HEK293 (cell line): ENCODE measurements around the gene FKRP.

Source experiments
- CTCF ChIA-PET: fragments of 350-600 bp; formaldehyde crosslinking; extraction: SDS; loops from one replicate; lab custom pipeline; 2021; ENCODE audit warnings: antibody characterized with exemption; lab: Yijun Ruan, JAX
- POLR2A ChIA-PET: fragments of 300-600 bp; formaldehyde crosslinking; extraction: SDS; loops from one replicate; lab custom pipeline; 2020; ENCODE audit warnings: antibody characterized with exemption, inconsistent platforms; lab: Yijun Ruan, JAX
- H3K27ac ChIP-seq: fragments of 200-500 bp; sonication (Bioruptor generic); 2 replicates; pipeline ENCODE4 v1.5.1; 2014; ENCODE audit warnings: low read depth, low read length, control low read depth, inconsistent platforms; ENCODE audit errors: extremely low read depth
- H3K36me3 ChIP-seq, 2 experiments: fragments of 200-500 bp in 1 of 2; sonication (Bioruptor generic) in 1 of 2; 1 replicate in 1 of 2; 2 replicates in 1 of 2; pipeline ENCODE4 v1.5.1; 2014 to 2017; ENCODE audit warnings: inconsistent platforms in 2 of 2, low read length in 2 of 2; ENCODE audit not compliant: control insufficient read depth in 2 of 2, insufficient read depth in 1 of 2
- H3K4me1 ChIP-seq: fragments of 200-500 bp; sonication (Bioruptor generic); 2 replicates; pipeline ENCODE4 v1.5.1; 2014; ENCODE audit warnings: mild to moderate bottlenecking, low read length, inconsistent platforms; ENCODE audit not compliant: control insufficient read depth, insufficient read depth
- H3K4me3 ChIP-seq: 2 replicates; pipeline ENCODE4 v1.5.1; 2011; ENCODE audit warnings: low read depth, mild to moderate bottlenecking, control low read depth, low read length, moderate library complexity
- H3K9me3 ChIP-seq: fragments of 200-500 bp; sonication (Bioruptor generic); 2 replicates; pipeline ENCODE4 v1.5.1; 2014; ENCODE audit warnings: low read depth, low read length, inconsistent platforms; ENCODE audit not compliant: control insufficient read depth, insufficient read depth
- KLF10 ChIP-seq: fragments of 450-650 bp; IDR thresholded peaks from 2 replicates; pipeline ENCODE4 v1.5.1; 2018; ENCODE audit warnings: missing biosample characterization, mild to moderate bottlenecking, missing genetic modification characterization
- ZNF202 ChIP-seq: fragments of 450-650 bp; formaldehyde crosslinking; IDR thresholded peaks from 2 replicates; pipeline ENCODE4 v1.5.1; 2016; ENCODE audit warnings: missing biosample characterization, missing genetic modification characterization, borderline replicate concordance
- ZNF223 ChIP-seq: fragments of 450-650 bp; formaldehyde crosslinking; IDR thresholded peaks from 2 replicates; pipeline ENCODE4 v1.5.1; 2016; ENCODE audit warnings: missing biosample characterization, missing genetic modification characterization
- ZNF23 ChIP-seq: fragments of 450-650 bp; formaldehyde crosslinking; IDR thresholded peaks from 2 replicates; pipeline ENCODE4 v1.5.1; 2016; ENCODE audit warnings: missing biosample characterization, missing genetic modification characterization, borderline replicate concordance
- ZNF266 ChIP-seq: fragments of 450-650 bp; formaldehyde crosslinking; IDR thresholded peaks from 2 replicates; pipeline ENCODE4 v1.5.1; 2016; ENCODE audit warnings: missing biosample characterization, missing genetic modification characterization, low read depth
- ZNF366 ChIP-seq: fragments of 450-650 bp; formaldehyde crosslinking; conservative IDR thresholded peaks from 2 replicates; pipeline ENCODE4 v1.5.1; 2016; ENCODE audit warnings: missing biosample characterization, missing genetic modification characterization
- ZNF394 ChIP-seq: fragments of 450-650 bp; formaldehyde crosslinking; IDR thresholded peaks from 2 replicates; pipeline ENCODE4 v1.5.1; 2016; ENCODE audit warnings: missing biosample characterization, missing genetic modification characterization, mild to moderate bottlenecking, moderate library complexity, borderline replicate concordance
- ZNF544 ChIP-seq: fragments of 450-650 bp; formaldehyde crosslinking; IDR thresholded peaks from 2 replicates; pipeline ENCODE4 v1.5.0; 2017; ENCODE audit warnings: missing biosample characterization, missing genetic modification characterization
- ZNF701 ChIP-seq: fragments of 450-650 bp; formaldehyde crosslinking; IDR thresholded peaks from 2 replicates; pipeline ENCODE4 v1.5.1; 2016; ENCODE audit warnings: missing biosample characterization, missing genetic modification characterization
- ZNF777 ChIP-seq: fragments of 450-650 bp; formaldehyde crosslinking; IDR thresholded peaks from 2 replicates; pipeline ENCODE4 v1.5.1; 2017; ENCODE audit warnings: missing biosample characterization, missing genetic modification characterization, borderline replicate concordance
- ZNF837 ChIP-seq: fragments of 450-650 bp; formaldehyde crosslinking; IDR thresholded peaks from 2 replicates; pipeline ENCODE4 v1.5.1; 2016; ENCODE audit warnings: missing biosample characterization, missing genetic modification characterization
- ZSCAN30 ChIP-seq: fragments of 450-650 bp; IDR thresholded peaks from 2 replicates; pipeline ENCODE4 v1.5.1; 2018; ENCODE audit warnings: missing biosample characterization, mild to moderate bottlenecking, missing genetic modification characterization, moderate library complexity
- TF ChIP-seq, protein P1 (sequence below): fragments of 450-650 bp; formaldehyde crosslinking; IDR thresholded peaks from 2 replicates; pipeline ENCODE4 v1.5.1; 2016; ENCODE audit warnings: missing biosample characterization, missing genetic modification characterization
- TF ChIP-seq, protein P2 (sequence below): fragments of 450-650 bp; IDR thresholded peaks from 2 replicates; pipeline ENCODE4 v1.5.1; 2018; ENCODE audit warnings: missing biosample characterization, mild to moderate bottlenecking, missing genetic modification characterization
- TF ChIP-seq, protein P3 (sequence below): fragments of 450-650 bp; formaldehyde crosslinking; IDR thresholded peaks from 2 replicates; pipeline ENCODE4 v1.5.1; 2016; ENCODE audit warnings: missing biosample characterization, missing genetic modification characterization, borderline replicate concordance
- TF ChIP-seq, protein P4 (sequence below): fragments of 450-650 bp; formaldehyde crosslinking; IDR thresholded peaks from 2 replicates; pipeline ENCODE4 v1.5.1; 2017; ENCODE audit warnings: missing biosample characterization, missing genetic modification characterization
- TF ChIP-seq, protein P5 (sequence below): fragments of 450-650 bp; formaldehyde crosslinking; IDR thresholded peaks from 2 replicates; pipeline ENCODE4 v1.5.1; 2016; ENCODE audit warnings: missing biosample characterization, missing genetic modification characterization
- TF ChIP-seq, protein P6 (sequence below): fragments of 450-650 bp; formaldehyde crosslinking; IDR thresholded peaks from 2 replicates; pipeline ENCODE4 v1.5.1; 2017; ENCODE audit warnings: missing biosample characterization, missing genetic modification characterization
- TF ChIP-seq, protein P7 (sequence below): fragments of 450-650 bp; formaldehyde crosslinking; IDR thresholded peaks from 2 replicates; pipeline ENCODE4 v1.5.1; 2017; ENCODE audit warnings: missing biosample characterization, missing genetic modification characterization
- TF ChIP-seq, protein P8 (sequence below): fragments of 450-650 bp; formaldehyde crosslinking; IDR thresholded peaks from 2 replicates; pipeline ENCODE4 v1.5.1; 2016; ENCODE audit warnings: missing biosample characterization, missing genetic modification characterization, borderline replicate concordance

FKRP gene

DNA sequence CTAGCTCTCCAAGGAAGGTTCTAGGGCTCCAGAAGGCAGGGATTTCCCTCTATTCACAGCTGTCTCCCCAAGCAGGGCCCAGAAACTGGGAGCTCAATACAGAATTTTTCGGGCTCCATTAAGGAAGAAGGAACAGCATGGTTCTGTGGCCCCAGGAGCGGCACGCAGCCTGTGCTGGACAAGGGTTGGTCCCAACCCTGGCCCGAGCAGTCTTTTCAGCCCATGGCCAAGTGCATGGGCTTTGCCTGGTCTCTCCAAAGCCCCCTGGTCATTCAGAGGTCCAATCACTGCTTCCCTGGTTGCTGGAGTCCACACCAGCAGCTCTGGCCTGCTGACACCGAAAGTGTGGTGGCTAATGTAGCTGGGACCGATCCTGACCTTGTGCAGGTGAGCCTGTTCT is 22.4 kb upstream of the FKRP start:
- Histone ChIP-seq H3K36me3 (peaks cover 29 to 94% of the 10 kb centered on the region in 2 experiments; a peak in 2 of 3 replicates), H3K4me1 (no peaks in the 10 kb centered on the region), H3K4me3 (no peak overlapping the region), H3K27ac (no peak overlapping the region), H3K9me3 (no peaks in the 10 kb centered on the region)
- POLR2A ChIA-PET = interaction anchor here (0.6 kb wide), 1 partner anchor 31 kb away, joined by 3 read pairs; no protein-coding TSS in a partner anchor
- CTCF ChIA-PET = interaction anchor here (0.7 to 0.8 kb wide), 2 partner anchors 8 to 18 kb away, joined by 3 to 8 read pairs; no protein-coding TSS in a partner anchor
- TF ChIP-seq ZNF394 (tag by site-specific recombination) (no peak), ZNF701 (tag by site-specific recombination) (no peak), KLF10 (tag by site-specific recombination) (no peak), ZNF837 (no peak), ZNF223 (tag by site-specific recombination) (no peak), ZSCAN30 (tag by site-specific recombination) (no peak), ZNF366 (tag by site-specific recombination) (no peak), ZNF266 (tag by site-specific recombination) (no peak), ZNF23 (tag by site-specific recombination) (no peak), ZNF544 (no peak), ZNF777 (no peak), ZNF202 (tag by site-specific recombination) (no peak)
- TF ChIP-seq, protein P1, sequence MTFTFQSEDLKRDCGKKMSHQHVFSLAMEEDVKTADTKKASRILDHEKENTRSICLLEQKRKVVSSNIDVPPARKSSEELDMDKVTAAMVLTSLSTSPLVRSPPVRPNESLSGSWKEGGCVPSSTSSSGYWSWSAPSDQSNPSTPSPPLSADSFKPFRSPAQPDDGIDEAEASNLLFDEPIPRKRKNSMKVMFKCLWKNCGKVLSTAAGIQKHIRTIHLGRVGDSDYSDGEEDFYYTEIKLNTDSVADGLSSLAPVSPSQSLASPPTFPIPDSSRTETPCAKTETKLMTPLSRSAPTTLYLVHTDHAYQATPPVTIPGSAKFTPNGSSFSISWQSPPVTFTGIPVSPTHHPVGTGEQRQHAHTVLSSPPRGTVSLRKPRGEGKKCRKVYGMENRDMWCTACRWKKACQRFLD = no peak
- TF ChIP-seq, protein P2, sequence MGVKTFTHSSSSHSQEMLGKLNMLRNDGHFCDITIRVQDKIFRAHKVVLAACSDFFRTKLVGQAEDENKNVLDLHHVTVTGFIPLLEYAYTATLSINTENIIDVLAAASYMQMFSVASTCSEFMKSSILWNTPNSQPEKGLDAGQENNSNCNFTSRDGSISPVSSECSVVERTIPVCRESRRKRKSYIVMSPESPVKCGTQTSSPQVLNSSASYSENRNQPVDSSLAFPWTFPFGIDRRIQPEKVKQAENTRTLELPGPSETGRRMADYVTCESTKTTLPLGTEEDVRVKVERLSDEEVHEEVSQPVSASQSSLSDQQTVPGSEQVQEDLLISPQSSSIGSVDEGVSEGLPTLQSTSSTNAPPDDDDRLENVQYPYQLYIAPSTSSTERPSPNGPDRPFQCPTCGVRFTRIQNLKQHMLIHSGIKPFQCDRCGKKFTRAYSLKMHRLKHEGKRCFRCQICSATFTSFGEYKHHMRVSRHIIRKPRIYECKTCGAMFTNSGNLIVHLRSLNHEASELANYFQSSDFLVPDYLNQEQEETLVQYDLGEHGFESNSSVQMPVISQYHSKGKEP (tag by site-specific recombination) = no peak
- TF ChIP-seq, protein P3, sequence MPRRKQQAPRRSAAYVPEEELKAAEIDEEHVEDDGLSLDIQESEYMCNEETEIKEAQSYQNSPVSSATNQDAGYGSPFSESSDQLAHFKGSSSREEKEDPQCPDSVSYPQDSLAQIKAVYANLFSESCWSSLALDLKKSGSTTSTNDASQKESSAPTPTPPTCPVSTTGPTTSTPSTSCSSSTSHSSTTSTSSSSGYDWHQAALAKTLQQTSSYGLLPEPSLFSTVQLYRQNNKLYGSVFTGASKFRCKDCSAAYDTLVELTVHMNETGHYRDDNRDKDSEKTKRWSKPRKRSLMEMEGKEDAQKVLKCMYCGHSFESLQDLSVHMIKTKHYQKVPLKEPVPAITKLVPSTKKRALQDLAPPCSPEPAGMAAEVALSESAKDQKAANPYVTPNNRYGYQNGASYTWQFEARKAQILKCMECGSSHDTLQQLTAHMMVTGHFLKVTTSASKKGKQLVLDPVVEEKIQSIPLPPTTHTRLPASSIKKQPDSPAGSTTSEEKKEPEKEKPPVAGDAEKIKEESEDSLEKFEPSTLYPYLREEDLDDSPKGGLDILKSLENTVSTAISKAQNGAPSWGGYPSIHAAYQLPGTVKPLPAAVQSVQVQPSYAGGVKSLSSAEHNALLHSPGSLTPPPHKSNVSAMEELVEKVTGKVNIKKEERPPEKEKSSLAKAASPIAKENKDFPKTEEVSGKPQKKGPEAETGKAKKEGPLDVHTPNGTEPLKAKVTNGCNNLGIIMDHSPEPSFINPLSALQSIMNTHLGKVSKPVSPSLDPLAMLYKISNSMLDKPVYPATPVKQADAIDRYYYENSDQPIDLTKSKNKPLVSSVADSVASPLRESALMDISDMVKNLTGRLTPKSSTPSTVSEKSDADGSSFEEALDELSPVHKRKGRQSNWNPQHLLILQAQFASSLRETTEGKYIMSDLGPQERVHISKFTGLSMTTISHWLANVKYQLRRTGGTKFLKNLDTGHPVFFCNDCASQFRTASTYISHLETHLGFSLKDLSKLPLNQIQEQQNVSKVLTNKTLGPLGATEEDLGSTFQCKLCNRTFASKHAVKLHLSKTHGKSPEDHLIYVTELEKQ (tag by site-specific recombination) = no peak
- TF ChIP-seq, protein P4, sequence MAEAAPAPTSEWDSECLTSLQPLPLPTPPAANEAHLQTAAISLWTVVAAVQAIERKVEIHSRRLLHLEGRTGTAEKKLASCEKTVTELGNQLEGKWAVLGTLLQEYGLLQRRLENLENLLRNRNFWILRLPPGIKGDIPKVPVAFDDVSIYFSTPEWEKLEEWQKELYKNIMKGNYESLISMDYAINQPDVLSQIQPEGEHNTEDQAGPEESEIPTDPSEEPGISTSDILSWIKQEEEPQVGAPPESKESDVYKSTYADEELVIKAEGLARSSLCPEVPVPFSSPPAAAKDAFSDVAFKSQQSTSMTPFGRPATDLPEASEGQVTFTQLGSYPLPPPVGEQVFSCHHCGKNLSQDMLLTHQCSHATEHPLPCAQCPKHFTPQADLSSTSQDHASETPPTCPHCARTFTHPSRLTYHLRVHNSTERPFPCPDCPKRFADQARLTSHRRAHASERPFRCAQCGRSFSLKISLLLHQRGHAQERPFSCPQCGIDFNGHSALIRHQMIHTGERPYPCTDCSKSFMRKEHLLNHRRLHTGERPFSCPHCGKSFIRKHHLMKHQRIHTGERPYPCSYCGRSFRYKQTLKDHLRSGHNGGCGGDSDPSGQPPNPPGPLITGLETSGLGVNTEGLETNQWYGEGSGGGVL = no peak
- TF ChIP-seq, protein P5, sequence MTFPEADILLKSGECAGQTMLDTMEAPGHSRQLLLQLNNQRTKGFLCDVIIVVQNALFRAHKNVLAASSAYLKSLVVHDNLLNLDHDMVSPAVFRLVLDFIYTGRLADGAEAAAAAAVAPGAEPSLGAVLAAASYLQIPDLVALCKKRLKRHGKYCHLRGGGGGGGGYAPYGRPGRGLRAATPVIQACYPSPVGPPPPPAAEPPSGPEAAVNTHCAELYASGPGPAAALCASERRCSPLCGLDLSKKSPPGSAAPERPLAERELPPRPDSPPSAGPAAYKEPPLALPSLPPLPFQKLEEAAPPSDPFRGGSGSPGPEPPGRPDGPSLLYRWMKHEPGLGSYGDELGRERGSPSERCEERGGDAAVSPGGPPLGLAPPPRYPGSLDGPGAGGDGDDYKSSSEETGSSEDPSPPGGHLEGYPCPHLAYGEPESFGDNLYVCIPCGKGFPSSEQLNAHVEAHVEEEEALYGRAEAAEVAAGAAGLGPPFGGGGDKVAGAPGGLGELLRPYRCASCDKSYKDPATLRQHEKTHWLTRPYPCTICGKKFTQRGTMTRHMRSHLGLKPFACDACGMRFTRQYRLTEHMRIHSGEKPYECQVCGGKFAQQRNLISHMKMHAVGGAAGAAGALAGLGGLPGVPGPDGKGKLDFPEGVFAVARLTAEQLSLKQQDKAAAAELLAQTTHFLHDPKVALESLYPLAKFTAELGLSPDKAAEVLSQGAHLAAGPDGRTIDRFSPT = no peak
- TF ChIP-seq, protein P6, sequence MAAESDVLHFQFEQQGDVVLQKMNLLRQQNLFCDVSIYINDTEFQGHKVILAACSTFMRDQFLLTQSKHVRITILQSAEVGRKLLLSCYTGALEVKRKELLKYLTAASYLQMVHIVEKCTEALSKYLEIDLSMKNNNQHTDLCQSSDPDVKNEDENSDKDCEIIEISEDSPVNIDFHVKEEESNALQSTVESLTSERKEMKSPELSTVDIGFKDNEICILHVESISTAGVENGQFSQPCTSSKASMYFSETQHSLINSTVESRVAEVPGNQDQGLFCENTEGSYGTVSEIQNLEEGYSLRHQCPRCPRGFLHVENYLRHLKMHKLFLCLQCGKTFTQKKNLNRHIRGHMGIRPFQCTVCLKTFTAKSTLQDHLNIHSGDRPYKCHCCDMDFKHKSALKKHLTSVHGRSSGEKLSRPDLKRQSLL (tag by site-specific recombination) = no peak
- TF ChIP-seq, protein P7, sequence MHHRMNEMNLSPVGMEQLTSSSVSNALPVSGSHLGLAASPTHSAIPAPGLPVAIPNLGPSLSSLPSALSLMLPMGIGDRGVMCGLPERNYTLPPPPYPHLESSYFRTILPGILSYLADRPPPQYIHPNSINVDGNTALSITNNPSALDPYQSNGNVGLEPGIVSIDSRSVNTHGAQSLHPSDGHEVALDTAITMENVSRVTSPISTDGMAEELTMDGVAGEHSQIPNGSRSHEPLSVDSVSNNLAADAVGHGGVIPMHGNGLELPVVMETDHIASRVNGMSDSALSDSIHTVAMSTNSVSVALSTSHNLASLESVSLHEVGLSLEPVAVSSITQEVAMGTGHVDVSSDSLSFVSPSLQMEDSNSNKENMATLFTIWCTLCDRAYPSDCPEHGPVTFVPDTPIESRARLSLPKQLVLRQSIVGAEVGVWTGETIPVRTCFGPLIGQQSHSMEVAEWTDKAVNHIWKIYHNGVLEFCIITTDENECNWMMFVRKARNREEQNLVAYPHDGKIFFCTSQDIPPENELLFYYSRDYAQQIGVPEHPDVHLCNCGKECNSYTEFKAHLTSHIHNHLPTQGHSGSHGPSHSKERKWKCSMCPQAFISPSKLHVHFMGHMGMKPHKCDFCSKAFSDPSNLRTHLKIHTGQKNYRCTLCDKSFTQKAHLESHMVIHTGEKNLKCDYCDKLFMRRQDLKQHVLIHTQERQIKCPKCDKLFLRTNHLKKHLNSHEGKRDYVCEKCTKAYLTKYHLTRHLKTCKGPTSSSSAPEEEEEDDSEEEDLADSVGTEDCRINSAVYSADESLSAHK (tag by site-specific recombination) = no peak
- TF ChIP-seq, protein P8, sequence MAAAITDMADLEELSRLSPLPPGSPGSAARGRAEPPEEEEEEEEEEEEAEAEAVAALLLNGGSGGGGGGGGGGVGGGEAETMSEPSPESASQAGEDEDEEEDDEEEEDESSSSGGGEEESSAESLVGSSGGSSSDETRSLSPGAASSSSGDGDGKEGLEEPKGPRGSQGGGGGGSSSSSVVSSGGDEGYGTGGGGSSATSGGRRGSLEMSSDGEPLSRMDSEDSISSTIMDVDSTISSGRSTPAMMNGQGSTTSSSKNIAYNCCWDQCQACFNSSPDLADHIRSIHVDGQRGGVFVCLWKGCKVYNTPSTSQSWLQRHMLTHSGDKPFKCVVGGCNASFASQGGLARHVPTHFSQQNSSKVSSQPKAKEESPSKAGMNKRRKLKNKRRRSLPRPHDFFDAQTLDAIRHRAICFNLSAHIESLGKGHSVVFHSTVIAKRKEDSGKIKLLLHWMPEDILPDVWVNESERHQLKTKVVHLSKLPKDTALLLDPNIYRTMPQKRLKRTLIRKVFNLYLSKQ (tag by site-specific recombination) = no peak
